ENCODE measurements around the gene FUT3.

FUT3 gene

DNA sequence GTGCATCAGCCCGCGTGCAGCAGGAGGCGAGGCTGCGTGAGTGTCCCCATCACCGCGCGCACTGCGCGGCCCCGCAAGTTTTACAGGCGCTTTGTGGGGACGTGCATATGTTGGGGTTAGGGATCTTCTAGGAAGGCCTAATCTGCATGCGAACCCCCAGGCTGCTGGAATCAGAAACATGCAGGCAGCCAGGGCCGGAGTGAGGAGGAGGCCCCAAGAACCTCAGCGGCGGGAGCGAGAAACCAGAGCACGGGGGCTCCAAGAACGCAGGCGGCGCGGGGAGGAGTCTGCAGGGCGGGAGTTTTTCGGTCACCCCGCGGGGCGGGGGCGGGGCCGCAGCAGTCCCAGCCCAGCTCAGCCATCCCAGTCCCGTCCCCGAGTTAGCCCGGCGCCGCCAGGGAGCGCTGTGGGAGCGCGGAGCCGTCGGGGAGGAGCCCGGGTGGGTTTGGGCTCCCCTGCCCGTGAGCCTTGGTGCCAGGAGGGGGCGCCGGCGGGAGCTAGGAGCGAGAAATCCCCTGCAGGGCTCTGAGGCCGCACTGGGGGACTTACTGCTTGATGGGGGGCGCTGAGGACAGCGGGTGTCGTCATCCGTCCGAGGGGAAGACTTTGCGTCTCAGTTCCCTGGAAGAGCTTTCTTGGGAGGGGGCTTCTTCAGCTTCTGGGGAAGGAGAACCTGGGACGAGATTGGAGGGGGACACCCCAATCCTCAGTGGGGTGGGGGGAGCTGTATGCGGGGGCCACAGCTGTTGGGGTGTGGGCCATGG lies 47.3 kb downstream of the FUT3 start:
- in situ Hi-C loops (cut with MboI; ENCODE audit: low sequenced_read_pairs), result no loop called here

GRCh38 chr19:5803441-5803751 lies 47.9 kb downstream of the FUT3 start:
- in situ Hi-C loops (cut with MboI; ENCODE audit: low sequenced_read_pairs), result no loop called here

DNA sequence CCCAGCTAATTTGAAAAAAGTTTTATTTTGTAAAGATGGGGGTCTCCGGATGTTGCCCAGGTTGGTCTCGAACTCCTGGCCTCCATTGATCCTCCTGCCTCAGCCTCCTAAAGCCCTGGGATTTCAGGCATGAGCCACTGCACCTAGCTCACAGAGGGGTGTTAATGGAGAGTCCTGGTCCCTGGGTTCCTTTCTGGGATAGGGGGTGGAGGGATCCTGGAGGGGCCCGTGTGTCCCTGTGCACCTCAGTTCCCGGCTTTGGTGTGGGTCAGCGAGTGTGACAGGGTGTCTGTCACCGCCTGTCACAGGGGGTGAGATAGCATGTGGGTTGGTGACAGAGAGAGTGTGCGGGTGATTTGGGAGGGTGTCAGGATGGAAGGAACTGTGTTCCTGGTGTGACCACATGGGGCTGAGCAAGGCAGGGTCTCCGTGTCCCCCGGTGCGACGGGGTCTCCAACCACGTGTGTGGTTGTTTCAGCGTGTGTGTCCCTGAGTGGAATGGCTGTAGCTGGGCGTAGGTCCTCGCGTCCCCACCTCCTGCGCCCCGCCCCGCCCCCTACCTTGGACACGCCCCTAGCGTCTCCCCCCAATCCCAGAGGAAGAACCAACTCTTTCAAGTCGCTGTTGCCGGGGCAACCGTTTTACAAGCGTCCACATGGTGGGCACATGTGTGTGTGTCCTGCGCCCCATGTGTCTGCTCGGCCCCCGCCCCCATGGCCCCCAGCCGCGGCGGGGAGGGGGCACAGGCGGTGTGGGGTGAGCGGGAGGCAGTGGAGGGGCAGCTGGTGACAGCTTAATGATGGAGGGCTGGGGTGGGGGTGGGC lies 49.2 kb downstream of the FUT3 start:
- in situ Hi-C loops (cut with MboI; ENCODE audit: low sequenced_read_pairs), result no loop called here

- in situ Hi-C loops (cut with MboI; ENCODE audit: low sequenced_read_pairs), result no loop called here
These were observed 50.6 kb downstream of the FUT3 start for GRCh38 chr19:5800361-5801270.

- in situ Hi-C loops (cut with MboI; ENCODE audit: low sequenced_read_pairs), result no loop called here
These were observed 51.7 kb downstream of the FUT3 start for GRCh38 chr19:5799247-5800241.

- in situ Hi-C loops (cut with MboI; ENCODE audit: low sequenced_read_pairs), result no loop called here
These were observed 53.0 kb downstream of the FUT3 start for GRCh38 chr19:5798244-5798643.

DNA sequence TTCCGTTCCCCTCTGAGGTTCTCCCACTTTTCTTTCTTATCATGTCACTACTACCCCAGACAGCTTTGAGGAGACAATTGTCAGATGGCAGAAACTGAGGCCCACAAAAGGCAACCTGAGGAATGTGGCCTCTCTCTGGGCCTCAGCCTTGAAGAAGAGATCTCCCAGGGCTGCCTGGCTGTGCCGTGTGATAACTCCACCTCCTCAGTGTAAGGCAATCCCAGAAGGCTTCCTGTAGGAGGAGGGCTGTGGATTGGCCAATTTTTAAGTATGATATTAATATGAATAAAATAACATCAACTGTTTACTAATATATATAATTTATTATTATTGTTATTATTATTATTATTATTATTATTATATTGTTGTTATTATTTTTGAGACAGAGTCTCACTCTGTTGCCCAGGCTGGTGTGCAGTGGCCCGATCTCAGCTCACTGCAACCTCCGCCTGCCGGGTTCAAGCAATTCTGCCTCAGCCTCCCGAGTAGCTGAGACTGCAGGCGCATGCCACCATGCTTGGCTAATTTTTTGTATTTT lies 55.8 kb downstream of the FUT3 start:
- in situ Hi-C loops (cut with MboI; ENCODE audit: low sequenced_read_pairs), result no loop called here

DNA sequence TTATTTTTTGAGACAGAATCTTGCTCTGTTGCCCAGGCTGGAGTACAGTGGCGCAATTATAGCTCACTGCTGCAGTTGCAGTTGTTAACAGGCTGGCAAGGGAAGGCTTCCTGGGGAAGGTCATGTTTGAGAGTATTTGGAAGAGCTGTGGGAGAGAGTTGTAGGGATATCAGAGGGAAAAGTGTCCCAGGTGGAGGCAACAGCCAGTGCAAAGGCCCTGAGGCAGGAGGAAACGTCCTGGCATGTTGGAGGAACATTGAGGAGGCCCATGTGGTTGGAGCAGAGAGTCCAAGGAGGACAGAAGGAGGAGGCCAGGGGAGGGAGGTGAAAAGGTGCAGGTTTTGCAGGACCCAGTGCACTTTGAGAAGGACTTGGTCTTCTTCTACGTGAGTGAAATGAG lies 58.1 kb downstream of the FUT3 start:
- in situ Hi-C loops (cut with MboI; ENCODE audit: low sequenced_read_pairs), result no loop called here

Measured in hTERT RPE-1 (cell line).